Measurements from ENCODE around the gene CUBN.

- TF ChIP-seq CHD2 (IDR thresholded peaks at IDR 0.05; ENCODE audit: low read depth, low read length) (no peak), SUZ12 (IDR thresholded peaks at IDR 0.05; ENCODE audit: low read depth, low read length) (no peak)
Measured at GRCh38 chr10:16944986-16945385, 184.6 kb downstream of the CUBN start.
